HCT116 (cell line): Measurements from ENCODE around the gene IL20RA. TPM values are rescaled to one million over a fixed set of nuclear protein-coding genes. Genes with fewer than 3 reads are reported as not detected.

Experiments
- ATAC-seq: fragments of 200-7000 bp; cut with Tn5 transposase; 2 replicates; pipeline ENCODE4 v1.9.1; 2020; ENCODE audit warnings: mild to moderate bottlenecking, moderate library complexity
- BruUV-seq: library from RNA; stranded (reverse); fragments of 400-500 nt; replicated peaks from 2 replicates; lab custom pipeline; 2021; lab: Mats Ljungman, UMichigan
- CTCF ChIA-PET: fragments of 300-600 bp; sonication (Branson Sonifier 250); formaldehyde crosslinking; loops from one replicate; lab custom pipeline; 2021; ENCODE audit warnings: antibody characterized with exemption; lab: Charles Lee
- POLR2A ChIA-PET: fragments of 300-600, 350-600 bp; sonication (Branson Sonifier 250); formaldehyde crosslinking; loops from one replicate; lab custom pipeline; 2021; ENCODE audit warnings: antibody characterized with exemption; lab: Charles Lee
- RAD21 ChIA-PET, 2 experiments: fragments of 300-600 bp; sonication (Branson Sonifier 250); formaldehyde crosslinking; loops; one replicate each; lab custom pipeline; 2023; ENCODE audit warnings: low total read pairs in 2 of 2; ENCODE audit not compliant: uncharacterized antibody in 2 of 2, unreplicated experiment in 2 of 2, low non-redundant PET in 1 of 2; lab: Charles Lee
- DNase-seq: peaks from one replicate; pipeline ENCODE4 v3.0.0-alpha.2; 2010; ENCODE audit warnings: low read depth, low spot score
- H2AFZ ChIP-seq: fragments of 200-600 bp; shearing (Covaris generic), sonication (generic); 2 replicates; pipeline ENCODE4 v1.6.1; 2017; ENCODE audit warnings: low read depth, mixed run types, mixed read lengths, antibody characterized with exemption, low read length; ENCODE audit not compliant: poor library complexity, severe bottlenecking
- H3K27ac ChIP-seq: 2 replicates; pipeline ENCODE4 v1.5.1; 2012; ENCODE audit warnings: low read depth, low read length
- H3K27me3 ChIP-seq: fragments of 200-600 bp; sonication (generic); 2 replicates; pipeline ENCODE4 v1.6.1; 2016; ENCODE audit warnings: mixed run types, low read length, mixed read lengths; ENCODE audit not compliant: insufficient read depth
- H3K36me3 ChIP-seq, 2 experiments: fragments of 200-500 bp in 1 of 2; fragments of 200-600 bp in 1 of 2; sonication (Bioruptor generic) in 1 of 2; sonication (generic) in 1 of 2; 2 replicates each; pipeline versions ENCODE4 v1.5.1 to v1.6.1; 2014 to 2016; ENCODE audit warnings: low read length in 2 of 2, inconsistent platforms in 1 of 2, mixed read lengths in 1 of 2, mixed run types in 1 of 2; ENCODE audit not compliant: insufficient read depth in 2 of 2, control insufficient read depth in 1 of 2
- H3K4me1 ChIP-seq, 2 experiments: fragments of 200-600 bp in 1 of 2; sonication (generic) in 1 of 2; 2 replicates each; pipeline versions ENCODE4 v1.5.1 to v1.6.1; 2012 to 2017; ENCODE audit warnings: low read length in 2 of 2, inconsistent platforms in 1 of 2, mild to moderate bottlenecking in 1 of 2, mixed read lengths in 1 of 2, mixed run types in 1 of 2, moderate library complexity in 1 of 2; ENCODE audit not compliant: insufficient read depth in 2 of 2, control insufficient read depth in 1 of 2
- H3K4me2 ChIP-seq: fragments of 200-600 bp; sonication (generic); 2 replicates; pipeline ENCODE4 v1.6.1; 2017; ENCODE audit warnings: mixed run types, low read length, mixed read lengths
- H3K4me3 ChIP-seq, 2 experiments: fragments of 200-600 bp in 1 of 2; sonication (generic) in 1 of 2; replicated peaks in 1 of 2; 2 replicates each; pipeline ENCODE4 v1.5.1; 2011 to 2016; ENCODE audit warnings: low read length in 2 of 2, control low read depth in 1 of 2, low read depth in 1 of 2, mild to moderate bottlenecking in 1 of 2, mixed read lengths in 1 of 2, mixed run types in 1 of 2
- H3K79me2 ChIP-seq: fragments of 200-600 bp; sonication (generic); 2 replicates; pipeline ENCODE4 v1.6.1; 2017; ENCODE audit warnings: mild to moderate bottlenecking, mixed run types, low read length, moderate library complexity, mixed read lengths; ENCODE audit not compliant: insufficient read depth
- H3K9ac ChIP-seq: fragments of 200-600 bp; sonication (generic); 2 replicates; pipeline ENCODE4 v1.6.1; 2016; ENCODE audit warnings: low read length, mixed read lengths
- H3K9me2 ChIP-seq: fragments of 200-600 bp; sonication (generic), shearing (Covaris generic); 2 replicates; pipeline ENCODE4 v1.6.1; 2017; ENCODE audit warnings: mixed run types, mild to moderate bottlenecking, moderate library complexity; ENCODE audit not compliant: insufficient read depth
- H3K9me3 ChIP-seq, 2 experiments: fragments of 200-500 bp in 1 of 2; fragments of 200-600 bp in 1 of 2; sonication (Bioruptor generic) in 1 of 2; sonication (generic) in 1 of 2; 2 replicates each; pipeline ENCODE4 v1.6.1; 2014 to 2017; ENCODE audit warnings: low read length in 2 of 2, mixed read lengths in 2 of 2, inconsistent platforms in 1 of 2, low read depth in 1 of 2, mild to moderate bottlenecking in 1 of 2, mixed run types in 1 of 2, moderate library complexity in 1 of 2; ENCODE audit not compliant: control insufficient read depth in 1 of 2, insufficient read depth in 1 of 2
- H4K20me1 ChIP-seq: fragments of 200-600 bp; sonication (generic), shearing (Covaris generic); 2 replicates; pipeline ENCODE4 v1.6.1; 2017; ENCODE audit warnings: mixed run types, mild to moderate bottlenecking, moderate library complexity; ENCODE audit not compliant: insufficient read depth
- CBX3 ChIP-seq: IDR thresholded peaks from 2 replicates; pipeline ENCODE4 v1.6.1; 2012; ENCODE audit warnings: low read depth
- CEBPB ChIP-seq: IDR thresholded peaks from 2 replicates; pipeline ENCODE4 v1.6.1; 2012; ENCODE audit warnings: low read depth
- CTCF ChIP-seq, 3 experiments: fragments of 200-600 bp in 1 of 3; sonication (generic) in 1 of 3; IDR thresholded peaks in 2 of 3; conservative IDR thresholded peaks in 1 of 3; 2 replicates each; pipeline ENCODE4 v1.5.1; 2012 to 2017; ENCODE audit warnings: low read depth in 2 of 3, low read length in 2 of 3, antibody characterized with exemption in 1 of 3, borderline replicate concordance in 1 of 3, control low read depth in 1 of 3, mild to moderate bottlenecking in 1 of 3, mixed read lengths in 1 of 3, mixed run types in 1 of 3, moderate library complexity in 1 of 3; ENCODE audit not compliant: insufficient read depth in 1 of 3
- EGR1 ChIP-seq: IDR thresholded peaks from 2 replicates; pipeline ENCODE4 v1.6.1; 2012; ENCODE audit warnings: low read depth
- EZH2 ChIP-seq: fragments of 200-600 bp; sonication (generic); IDR thresholded peaks from 2 replicates; pipeline ENCODE4 v1.6.1; 2017; ENCODE audit warnings: antibody characterized with exemption, mixed run types
- EZH2phosphoT487 ChIP-seq: fragments of 200-600 bp; IDR thresholded peaks from 2 replicates; pipeline ENCODE4 v1.6.1; 2018; ENCODE audit warnings: antibody characterized with exemption, borderline replicate concordance
- JUND ChIP-seq: IDR thresholded peaks from 2 replicates; pipeline ENCODE4 v1.6.1; 2012
- MAX ChIP-seq: IDR thresholded peaks from 2 replicates; pipeline ENCODE4 v1.6.1; 2012
- POLR2A ChIP-seq: IDR thresholded peaks from 2 replicates; pipeline ENCODE4 v1.7.0; 2011; ENCODE audit warnings: borderline replicate concordance; ENCODE audit not compliant: insufficient read depth, insufficient read length; ENCODE audit errors: extremely low read depth
- POLR2AphosphoS5 ChIP-seq: IDR thresholded peaks from 2 replicates; pipeline ENCODE4 v1.6.1; 2011; ENCODE audit warnings: mild to moderate bottlenecking, low read depth, low read length, moderate library complexity
- RAD21 ChIP-seq: IDR thresholded peaks from 2 replicates; pipeline ENCODE4 v1.6.1; 2012; ENCODE audit warnings: low read depth, mild to moderate bottlenecking
- REST ChIP-seq: IDR thresholded peaks from 2 replicates; pipeline ENCODE4 v1.6.1; 2012; ENCODE audit warnings: low read depth
- SIN3A ChIP-seq: IDR thresholded peaks from 2 replicates; pipeline ENCODE4 v1.6.1; 2012; ENCODE audit warnings: low read depth
- SP1 ChIP-seq: IDR thresholded peaks from 2 replicates; pipeline ENCODE4 v1.6.1; 2012; ENCODE audit warnings: low read depth
- SRF ChIP-seq: IDR thresholded peaks from 2 replicates; pipeline ENCODE4 v1.6.1; 2012; ENCODE audit warnings: low read depth
- TCF7L2 ChIP-seq: IDR thresholded peaks from 2 replicates; pipeline ENCODE4 v1.7.0; 2011; ENCODE audit warnings: borderline replicate concordance, inconsistent platforms; ENCODE audit not compliant: insufficient read depth, insufficient read length; ENCODE audit errors: extremely low read depth
- ZBTB33 ChIP-seq: IDR thresholded peaks from 2 replicates; pipeline ENCODE4 v1.6.1; 2011; ENCODE audit warnings: mild to moderate bottlenecking, low read length, moderate library complexity; ENCODE audit not compliant: insufficient replicate concordance; ENCODE audit errors: extremely low read depth
- ZNF274 ChIP-seq: fragments of 200-500 bp; sonication (Bioruptor generic); IDR thresholded peaks from 2 replicates; pipeline ENCODE4 v1.6.1; 2014; ENCODE audit warnings: mild to moderate bottlenecking, low read depth, low read length, inconsistent platforms
- intact Hi-C: fragments of 100-400 bp; cut with micrococcal nuclease; formaldehyde crosslinking; loops from 2 replicates; pipeline ENCODE4 v1.10.0; 2022
- total RNA-seq: library from RNA; stranded (reverse); gene quantifications from one replicate; pipeline ENCODE4 v1.2.1, GENCODE V29; 2021; ENCODE audit not compliant: unreplicated experiment

The IL20RA gene
- total RNA-seq, 1 experiment from 2014 or later = 1.1 TPM

GRCh38 chr6:137093183-137094069 is 48.7 kb upstream of the IL20RA start:
- POLR2A ChIA-PET = no interaction called here
- TF ChIP-seq EGR1 = no peak
- TF ChIP-seq JUND = no peak
- no peak for TF ChIP-seq ZBTB33
- TF ChIP-seq CTCF (IDR thresholded peaks at IDR 0.05 in 2 of 3, conservative IDR thresholded peaks at IDR 0.05 in 1 of 3; ENCODE audit: borderline replicate concordance in 1 of 3, insufficient read depth in 1 of 3, low read depth in 2 of 3, low read length in 2 of 3) = no peak
- no peak for TF ChIP-seq TCF7L2
- TF ChIP-seq SIN3A = no peak
- no peak for TF ChIP-seq POLR2A
- no peak for TF ChIP-seq CBX3
- no peak for TF ChIP-seq POLR2AphosphoS5
- TF ChIP-seq EZH2phosphoT487 = no peak
- TF ChIP-seq SP1 = no peak
- no peak for TF ChIP-seq EZH2
- TF ChIP-seq RAD21 = no peak
- no peak for TF ChIP-seq SRF
- TF ChIP-seq CEBPB = no peak
- TF ChIP-seq REST = no peak
- TF ChIP-seq MAX = no peak
- TF ChIP-seq ZNF274 = no peak
- TF ChIP-seq, all 23 proteins: peak for 0
- CTCF ChIA-PET = interaction anchor here (0.6 to 4.6 kb wide), 18 partner anchors 8 to 914 kb away, joined by 3 to 33 read pairs (median 6); no protein-coding TSS in a partner anchor
- Histone ChIP-seq H3K4me3 (no peak overlapping the region), H2AFZ (no peak overlapping the region), H3K79me2 (no peaks in the 10 kb centered on the region), H3K9me3 (no peaks in the 10 kb centered on the region), H3K27me3 (no peaks in the 10 kb centered on the region), H3K4me1 (peaks cover 0 to 3% of the 10 kb centered on the region in 2 experiments; a peak in 2 of 4 replicates), H3K9ac (no peak overlapping the region), H4K20me1 (no peaks in the 10 kb centered on the region), H3K9me2 (no peaks in the 10 kb centered on the region), H3K27ac (no peak overlapping the region), H3K36me3 (no peaks in the 10 kb centered on the region), H3K4me2 (no peak overlapping the region)
- intact Hi-C loops = loop anchor here (1.0 to 10.0 kb wide), 4 partner anchors 73 to 881 kb away; no protein-coding TSS in a partner anchor
- RAD21 ChIA-PET = interaction anchor here (0.6 to 1.0 kb wide), 5 partner anchors 47 to 548 kb away, joined by 3 to 5 read pairs (median 3); no protein-coding TSS in a partner anchor
- no TSS peak for BruUV-seq
- DNase-seq (no peak), ATAC-seq (no peak)
